LNCaP clone FGC (cell line): Measurements from ENCODE around the gene FNDC3B.

Experiments used
- DNase-seq: peaks from one replicate; pipeline ENCODE4 v3.0.0-alpha.2; 2011; ENCODE audit warnings: low read depth
- H3K4me3 ChIP-seq: 2 replicates; pipeline ENCODE4 v1.5.1; 2011; ENCODE audit warnings: mild to moderate bottlenecking, low read depth, low read length, control low read depth
- CTCF ChIP-seq: IDR thresholded peaks from 2 replicates; pipeline ENCODE4 v1.5.1; 2012; ENCODE audit warnings: mild to moderate bottlenecking; ENCODE audit not compliant: control insufficient read depth, insufficient read depth; ENCODE audit errors: extremely low read depth

Gene FNDC3B

GRCh38 chr3:172347895-172348679 lies 308.7 kb downstream of the FNDC3B start:
- H3K4me3 ChIP-seq: no peak overlapping the region
- no peak for DNase-seq
- no peak for TF ChIP-seq CTCF

GRCh38 chr3:172351895-172352466 lies 312.6 kb downstream of the FNDC3B start:
- DNase-seq: no peak
- TF ChIP-seq CTCF: no peak
- no peak overlapping the region for H3K4me3 ChIP-seq

GRCh38 chr3:172352786-172353185 lies 313.4 kb downstream of the FNDC3B start:
- no peak for TF ChIP-seq CTCF
- no peak overlapping the region for H3K4me3 ChIP-seq
- no peak for DNase-seq

- H3K4me3 ChIP-seq: no peak overlapping the region
- DNase-seq: no peak
- TF ChIP-seq CTCF: no peak
Observed at GRCh38 chr3:172354931-172355499, 315.6 kb downstream of the FNDC3B start.

DNA sequence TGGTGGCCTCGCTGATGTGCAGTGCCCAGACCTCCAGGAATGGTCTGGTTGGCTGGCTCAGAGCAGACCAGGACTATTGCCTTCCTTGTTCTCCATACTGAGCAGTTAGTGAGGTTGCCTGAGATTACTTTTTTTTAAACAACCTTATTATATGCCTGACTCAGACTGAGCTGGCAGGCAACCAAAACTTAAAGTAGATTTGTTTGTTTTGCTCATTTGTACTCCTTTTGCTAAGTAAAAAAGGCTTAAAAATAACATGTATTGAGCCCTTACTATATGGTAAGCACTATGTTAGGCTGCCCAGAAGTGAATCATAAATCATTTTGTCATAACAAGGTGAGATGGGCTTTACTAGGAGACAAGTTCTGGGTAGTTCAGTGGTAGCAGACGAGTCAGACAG lies 316.5 kb downstream of the FNDC3B start:
- no peak overlapping the region for H3K4me3 ChIP-seq
- no peak for TF ChIP-seq CTCF
- DNase-seq: peak; percentile 25

DNA sequence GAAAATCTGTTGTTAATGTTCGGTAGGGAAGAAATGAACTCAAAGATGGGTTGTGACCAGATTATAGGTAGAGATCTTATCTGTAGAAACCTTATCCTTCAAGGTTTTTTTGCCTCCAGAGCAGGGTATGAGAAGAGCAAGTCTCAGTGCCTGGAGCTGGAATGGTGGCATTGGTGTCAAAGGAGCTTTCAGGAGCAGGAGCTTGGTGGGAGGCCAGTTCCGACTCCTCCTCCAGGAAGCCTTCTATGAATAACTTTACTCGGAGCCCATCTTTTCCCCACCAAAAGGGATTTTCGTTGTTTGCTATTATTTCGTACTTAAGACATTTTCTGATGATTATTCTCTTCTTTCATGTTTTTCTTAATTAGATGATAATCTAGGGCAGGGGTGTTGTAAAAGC lies 317.0 kb downstream of the FNDC3B start:
- H3K4me3 ChIP-seq: no peak overlapping the region
- no peak for DNase-seq
- TF ChIP-seq CTCF: no peak
